ENCODE data around the gene TEX12.

- TF ChIP-seq USF2 (IDR thresholded peaks at IDR 0.05; ENCODE audit: low read depth, low read length) (no peak), CTCF (conservative IDR thresholded peaks at IDR 0.05; ENCODE audit: low read depth, low read length) (no peak), RAD21 (IDR thresholded peaks at IDR 0.05; ENCODE audit: low read length) (no peak), POLR2A (IDR thresholded peaks at IDR 0.05; ENCODE audit: low read depth, low read length) (no peak), SMC3 (IDR thresholded peaks at IDR 0.05; ENCODE audit: low read depth, low read length) (no peak), MXI1 (IDR thresholded peaks at IDR 0.05; ENCODE audit: borderline replicate concordance, low read depth, low read length) (no peak), CEBPB (IDR thresholded peaks at IDR 0.05; ENCODE audit: low read depth, low read length) (no peak), RFX5 (IDR thresholded peaks at IDR 0.05; ENCODE audit: low read depth, low read length) (no peak), MAZ (IDR thresholded peaks at IDR 0.05; ENCODE audit: borderline replicate concordance, low read depth, low read length) (no peak), BHLHE40 (IDR thresholded peaks at IDR 0.05; ENCODE audit: low read depth, low read length) (peak; percentile 73), MAFK (IDR thresholded peaks at IDR 0.05; ENCODE audit: low read depth, low read length) (peak; percentile 5; the same call in 1 of the 2 replicates), ELK1 (IDR thresholded peaks at IDR 0.05; ENCODE audit: borderline replicate concordance, low read depth, low read length) (no peak)
These were observed 5.3 kb downstream of the TEX12 start for GRCh38 chr11:112172362-112172994.

All from IMR-90 (cell line).